HepG2 (cell line): Measurements from ENCODE around the gene TMEM238. TPM values are rescaled to one million over a fixed set of nuclear protein-coding genes. Genes with fewer than 3 reads are reported as not detected.

Experiments used
- CC2D1A ChIP-seq: sonication (generic); formaldehyde crosslinking; IDR thresholded peaks from 2 replicates; pipeline ENCODE4 v1.8.1; 2023; ENCODE audit warnings: mild to moderate bottlenecking, missing genetic modification reagents
- FOSL2 ChIP-seq: sonication (generic); formaldehyde crosslinking; IDR thresholded peaks from 2 replicates; pipeline ENCODE4 v1.4.0; 2020; ENCODE audit warnings: missing genetic modification reagents
- KAT8 ChIP-seq: IDR thresholded peaks from 2 replicates; pipeline ENCODE4 v1.6.1; 2016; ENCODE audit warnings: missing genetic modification reagents, missing compliant biosample characterization
- PHF8 ChIP-seq: sonication (generic); formaldehyde crosslinking; IDR thresholded peaks from 2 replicates; pipeline ENCODE4 v1.5.0; 2020; ENCODE audit warnings: missing genetic modification reagents
- ZMYM4 ChIP-seq: sonication (generic); formaldehyde crosslinking; IDR thresholded peaks from 2 replicates; pipeline ENCODE4 v1.8.1; 2023; ENCODE audit warnings: mild to moderate bottlenecking, missing genetic modification reagents
- ZNF331 ChIP-seq: sonication (generic); formaldehyde crosslinking; IDR thresholded peaks from 2 replicates; pipeline ENCODE4 v1.4.0; 2020; ENCODE audit warnings: missing genetic modification reagents
- ZNF546 ChIP-seq: sonication (generic); formaldehyde crosslinking; conservative IDR thresholded peaks from 2 replicates; pipeline ENCODE4 v1.8.1; 2023; ENCODE audit warnings: mild to moderate bottlenecking, missing genetic modification reagents
- polyA plus RNA-seq, 8 experiments: library from polyadenylated mRNA; depleted of rRNA in 3 of 8; stranded (reverse) in 7 of 8; unstranded in 1 of 8; fragments of >200 nt; fragmentation: Illumina TruSeq in 4 of 8; extraction: Trizol in 4 of 8; gene quantifications; 2 replicates each; pipeline versions ENCODE4 v1.2.1 to v1.2.3, GENCODE V29; 2011 to 2016; ENCODE audit warnings: low read depth in 4 of 8, missing spikeins in 1 of 8, mixed read lengths in 1 of 8; ENCODE audit not compliant: insufficient read depth in 1 of 8
- total RNA-seq, 5 experiments: library from RNA; depleted of rRNA; stranded (reverse); fragments of >200 nt; fragmentation: Illumina TruSeq; extraction: Trizol; gene quantifications; 2 replicates each; pipeline ENCODE4 v1.2.3, GENCODE V29; 2016; ENCODE audit warnings: low read depth in 1 of 5
- TF ChIP-seq, protein P1 (sequence below): sonication (generic); formaldehyde crosslinking; IDR thresholded peaks from 2 replicates; pipeline ENCODE4 v1.4.0; 2020; ENCODE audit warnings: missing genetic modification reagents
- TF ChIP-seq, protein P2 (sequence below): IDR thresholded peaks from 2 replicates; pipeline ENCODE4 v1.4.0; 2020; ENCODE audit warnings: mild to moderate bottlenecking, missing genetic modification reagents
- TF ChIP-seq, protein P3 (sequence below): IDR thresholded peaks from 2 replicates; pipeline ENCODE4 v1.6.1; 2012; ENCODE audit warnings: inconsistent platforms
- TF ChIP-seq, protein P4 (sequence below): sonication (generic); formaldehyde crosslinking; IDR thresholded peaks from 2 replicates; pipeline ENCODE4 v1.4.0; 2020; ENCODE audit warnings: missing genetic modification reagents
- TF ChIP-seq, protein P5 (sequence below), 2 experiments: sonication (generic) in 1 of 2; formaldehyde crosslinking in 1 of 2; IDR thresholded peaks; 2 replicates each; pipeline versions ENCODE4 v1.4.0 to v1.6.1; 2016 to 2020; ENCODE audit warnings: borderline replicate concordance in 1 of 2, low read depth in 1 of 2, mild to moderate bottlenecking in 1 of 2, missing genetic modification reagents in 1 of 2

The TMEM238 gene
- total and polyA plus RNA-seq, 2 of the 13 experiments (the other 11 are each of a cell fraction or from before 2014, with no cell fraction given) = not detected

DNA sequence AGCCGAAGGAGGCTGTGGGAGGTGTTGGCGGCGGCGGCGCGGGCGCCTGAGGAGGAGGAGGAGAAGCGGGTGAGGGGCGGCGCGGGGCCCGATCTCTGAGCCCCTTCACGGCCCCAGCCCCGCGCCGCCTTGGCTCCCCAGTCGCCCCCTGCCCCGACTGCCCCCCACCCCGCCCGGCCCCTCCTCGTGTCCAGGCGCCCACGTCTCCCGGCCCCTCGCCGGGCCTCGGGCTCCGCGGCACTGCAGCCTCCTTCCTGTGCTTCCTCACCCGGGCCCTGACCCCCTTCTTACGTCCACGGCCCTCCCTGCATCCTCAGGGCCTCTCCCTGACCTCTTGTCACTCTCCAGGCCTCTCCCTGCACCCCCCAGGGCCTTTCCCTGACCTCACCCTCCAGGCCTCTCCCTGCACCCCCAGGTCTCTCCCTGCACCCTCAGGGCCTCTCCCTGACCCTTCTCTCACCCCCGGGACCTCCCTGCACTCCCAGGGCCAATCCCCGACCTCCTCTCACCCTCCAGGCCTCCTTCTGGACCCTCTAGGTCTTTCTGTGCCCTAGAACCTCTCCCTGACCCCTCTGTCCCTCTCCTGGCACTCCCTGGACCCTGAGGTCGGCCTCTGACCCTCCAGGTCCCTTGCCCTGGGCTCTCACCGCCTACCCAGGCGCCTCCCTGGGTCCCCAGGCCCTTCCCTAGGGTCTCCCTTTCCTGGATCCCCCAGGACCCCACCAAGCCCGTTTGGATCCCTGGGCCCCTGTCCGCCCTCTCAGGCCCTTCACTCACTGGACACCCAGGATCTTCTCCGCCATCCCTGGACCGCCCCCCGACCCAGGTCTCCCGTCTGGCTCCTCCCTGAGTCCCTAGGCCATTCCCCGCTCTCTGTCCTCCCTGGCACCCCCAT is 44.0 kb downstream of the TMEM238 start (continued):
- TF ChIP-seq, protein P1, sequence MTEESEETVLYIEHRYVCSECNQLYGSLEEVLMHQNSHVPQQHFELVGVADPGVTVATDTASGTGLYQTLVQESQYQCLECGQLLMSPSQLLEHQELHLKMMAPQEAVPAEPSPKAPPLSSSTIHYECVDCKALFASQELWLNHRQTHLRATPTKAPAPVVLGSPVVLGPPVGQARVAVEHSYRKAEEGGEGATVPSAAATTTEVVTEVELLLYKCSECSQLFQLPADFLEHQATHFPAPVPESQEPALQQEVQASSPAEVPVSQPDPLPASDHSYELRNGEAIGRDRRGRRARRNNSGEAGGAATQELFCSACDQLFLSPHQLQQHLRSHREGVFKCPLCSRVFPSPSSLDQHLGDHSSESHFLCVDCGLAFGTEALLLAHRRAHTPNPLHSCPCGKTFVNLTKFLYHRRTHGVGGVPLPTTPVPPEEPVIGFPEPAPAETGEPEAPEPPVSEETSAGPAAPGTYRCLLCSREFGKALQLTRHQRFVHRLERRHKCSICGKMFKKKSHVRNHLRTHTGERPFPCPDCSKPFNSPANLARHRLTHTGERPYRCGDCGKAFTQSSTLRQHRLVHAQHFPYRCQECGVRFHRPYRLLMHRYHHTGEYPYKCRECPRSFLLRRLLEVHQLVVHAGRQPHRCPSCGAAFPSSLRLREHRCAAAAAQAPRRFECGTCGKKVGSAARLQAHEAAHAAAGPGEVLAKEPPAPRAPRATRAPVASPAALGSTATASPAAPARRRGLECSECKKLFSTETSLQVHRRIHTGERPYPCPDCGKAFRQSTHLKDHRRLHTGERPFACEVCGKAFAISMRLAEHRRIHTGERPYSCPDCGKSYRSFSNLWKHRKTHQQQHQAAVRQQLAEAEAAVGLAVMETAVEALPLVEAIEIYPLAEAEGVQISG (CRISPR knock-in tag) = 0 out of 2 replicates have a peak, but pooled peaks have one; percentile 14
- TF ChIP-seq, protein P2, sequence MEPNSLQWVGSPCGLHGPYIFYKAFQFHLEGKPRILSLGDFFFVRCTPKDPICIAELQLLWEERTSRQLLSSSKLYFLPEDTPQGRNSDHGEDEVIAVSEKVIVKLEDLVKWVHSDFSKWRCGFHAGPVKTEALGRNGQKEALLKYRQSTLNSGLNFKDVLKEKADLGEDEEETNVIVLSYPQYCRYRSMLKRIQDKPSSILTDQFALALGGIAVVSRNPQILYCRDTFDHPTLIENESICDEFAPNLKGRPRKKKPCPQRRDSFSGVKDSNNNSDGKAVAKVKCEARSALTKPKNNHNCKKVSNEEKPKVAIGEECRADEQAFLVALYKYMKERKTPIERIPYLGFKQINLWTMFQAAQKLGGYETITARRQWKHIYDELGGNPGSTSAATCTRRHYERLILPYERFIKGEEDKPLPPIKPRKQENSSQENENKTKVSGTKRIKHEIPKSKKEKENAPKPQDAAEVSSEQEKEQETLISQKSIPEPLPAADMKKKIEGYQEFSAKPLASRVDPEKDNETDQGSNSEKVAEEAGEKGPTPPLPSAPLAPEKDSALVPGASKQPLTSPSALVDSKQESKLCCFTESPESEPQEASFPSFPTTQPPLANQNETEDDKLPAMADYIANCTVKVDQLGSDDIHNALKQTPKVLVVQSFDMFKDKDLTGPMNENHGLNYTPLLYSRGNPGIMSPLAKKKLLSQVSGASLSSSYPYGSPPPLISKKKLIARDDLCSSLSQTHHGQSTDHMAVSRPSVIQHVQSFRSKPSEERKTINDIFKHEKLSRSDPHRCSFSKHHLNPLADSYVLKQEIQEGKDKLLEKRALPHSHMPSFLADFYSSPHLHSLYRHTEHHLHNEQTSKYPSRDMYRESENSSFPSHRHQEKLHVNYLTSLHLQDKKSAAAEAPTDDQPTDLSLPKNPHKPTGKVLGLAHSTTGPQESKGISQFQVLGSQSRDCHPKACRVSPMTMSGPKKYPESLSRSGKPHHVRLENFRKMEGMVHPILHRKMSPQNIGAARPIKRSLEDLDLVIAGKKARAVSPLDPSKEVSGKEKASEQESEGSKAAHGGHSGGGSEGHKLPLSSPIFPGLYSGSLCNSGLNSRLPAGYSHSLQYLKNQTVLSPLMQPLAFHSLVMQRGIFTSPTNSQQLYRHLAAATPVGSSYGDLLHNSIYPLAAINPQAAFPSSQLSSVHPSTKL (CRISPR knock-in tag) = no peak
- TF ChIP-seq, protein P3, sequence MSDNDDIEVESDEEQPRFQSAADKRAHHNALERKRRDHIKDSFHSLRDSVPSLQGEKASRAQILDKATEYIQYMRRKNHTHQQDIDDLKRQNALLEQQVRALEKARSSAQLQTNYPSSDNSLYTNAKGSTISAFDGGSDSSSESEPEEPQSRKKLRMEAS = 0 out of 2 replicates have a peak, but pooled peaks have one; percentile 1
- TF ChIP-seq, protein P4, sequence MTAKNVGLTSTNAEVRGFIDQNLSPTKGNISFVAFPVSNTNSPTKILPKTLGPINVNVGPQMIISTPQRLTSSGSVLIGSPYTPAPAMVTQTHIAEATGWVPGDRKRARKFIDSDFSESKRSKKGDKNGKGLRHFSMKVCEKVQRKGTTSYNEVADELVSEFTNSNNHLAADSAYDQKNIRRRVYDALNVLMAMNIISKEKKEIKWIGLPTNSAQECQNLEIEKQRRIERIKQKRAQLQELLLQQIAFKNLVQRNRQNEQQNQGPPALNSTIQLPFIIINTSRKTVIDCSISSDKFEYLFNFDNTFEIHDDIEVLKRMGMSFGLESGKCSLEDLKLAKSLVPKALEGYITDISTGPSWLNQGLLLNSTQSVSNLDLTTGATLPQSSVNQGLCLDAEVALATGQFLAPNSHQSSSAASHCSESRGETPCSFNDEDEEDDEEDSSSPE (CRISPR knock-in tag) = no peak; the same call in 1 of the 2 replicates
- TF ChIP-seq PHF8 (CRISPR knock-in tag) = peak; percentile 26; the same call in 1 of the 2 replicates
- no peak for TF ChIP-seq ZMYM4
- no peak for TF ChIP-seq KAT8 (CRISPR knock-in tag)
- 0 out of 2 replicates have a peak, but pooled peaks have one; percentile 15 for TF ChIP-seq ZNF331 (CRISPR knock-in tag)
- TF ChIP-seq FOSL2 = no peak
- TF ChIP-seq CC2D1A (CRISPR knock-in tag) = 0 out of 2 replicates have a peak, but pooled peaks have one; percentile 28
- TF ChIP-seq, protein P5, sequence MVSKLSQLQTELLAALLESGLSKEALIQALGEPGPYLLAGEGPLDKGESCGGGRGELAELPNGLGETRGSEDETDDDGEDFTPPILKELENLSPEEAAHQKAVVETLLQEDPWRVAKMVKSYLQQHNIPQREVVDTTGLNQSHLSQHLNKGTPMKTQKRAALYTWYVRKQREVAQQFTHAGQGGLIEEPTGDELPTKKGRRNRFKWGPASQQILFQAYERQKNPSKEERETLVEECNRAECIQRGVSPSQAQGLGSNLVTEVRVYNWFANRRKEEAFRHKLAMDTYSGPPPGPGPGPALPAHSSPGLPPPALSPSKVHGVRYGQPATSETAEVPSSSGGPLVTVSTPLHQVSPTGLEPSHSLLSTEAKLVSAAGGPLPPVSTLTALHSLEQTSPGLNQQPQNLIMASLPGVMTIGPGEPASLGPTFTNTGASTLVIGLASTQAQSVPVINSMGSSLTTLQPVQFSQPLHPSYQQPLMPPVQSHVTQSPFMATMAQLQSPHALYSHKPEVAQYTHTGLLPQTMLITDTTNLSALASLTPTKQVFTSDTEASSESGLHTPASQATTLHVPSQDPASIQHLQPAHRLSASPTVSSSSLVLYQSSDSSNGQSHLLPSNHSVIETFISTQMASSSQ (IDR thresholded peaks at IDR 0.05; ENCODE audit: low read depth) = no peak
- TF ChIP-seq, protein P5 (CRISPR knock-in tag; IDR thresholded peaks at IDR 0.05; ENCODE audit: borderline replicate concordance) = no peak
- TF ChIP-seq ZNF546 (CRISPR knock-in tag) = no peak
